HG02610 (cell line): ENCODE data around the gene PRKAG2.

Experiments
- ATAC-seq: cut with Tn5 transposase; IDR thresholded peaks from one replicate; pipeline ENCODE4 v1.9.1; 2021; ENCODE audit warnings: mild to moderate bottlenecking, moderate library complexity; ENCODE audit not compliant: unreplicated experiment

Gene PRKAG2

DNA sequence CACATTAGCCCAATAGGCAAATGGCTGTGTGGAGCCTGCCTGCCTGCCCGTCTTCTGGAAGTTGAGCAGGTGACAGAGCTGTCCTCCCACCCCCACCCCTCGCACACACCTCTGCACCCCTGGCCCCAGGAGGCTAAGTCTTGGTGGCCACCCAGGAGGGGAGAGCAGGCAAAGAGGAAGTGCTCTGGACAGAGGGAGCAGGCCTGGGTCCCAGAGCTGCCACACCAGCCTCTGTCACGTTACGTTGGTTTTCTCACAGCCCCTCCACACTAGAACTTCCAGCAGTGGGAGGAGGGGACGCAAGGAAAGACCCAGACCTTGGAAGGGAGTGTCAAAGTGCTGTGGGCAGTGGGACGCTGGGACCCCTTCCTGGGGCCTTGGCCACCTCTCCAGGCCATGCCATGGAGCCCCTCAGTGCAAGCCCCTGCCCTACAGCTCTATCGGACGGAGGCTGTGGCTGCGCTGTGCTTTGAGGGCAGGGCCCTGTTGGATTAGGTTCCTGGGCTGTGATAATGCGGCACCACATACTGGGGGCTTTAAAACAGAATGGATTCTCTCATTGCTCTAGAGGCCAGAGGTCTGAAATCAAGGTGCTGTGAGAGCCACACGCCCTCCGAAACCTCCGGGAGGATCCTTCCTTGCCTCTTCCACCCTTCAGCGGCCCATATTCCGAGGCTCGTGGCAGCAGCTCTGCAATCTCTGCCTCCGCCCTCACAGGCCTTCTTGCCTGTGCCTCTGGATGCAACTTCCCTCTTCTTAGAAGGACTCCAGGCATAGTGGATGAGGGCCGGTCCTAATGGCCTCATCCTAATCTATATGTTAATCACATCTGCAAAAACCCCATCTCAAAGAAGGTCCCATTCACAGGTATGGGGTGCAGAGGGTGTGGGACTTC is 9.9 kb downstream of the PRKAG2 start:
- ATAC-seq = no peak

DNA sequence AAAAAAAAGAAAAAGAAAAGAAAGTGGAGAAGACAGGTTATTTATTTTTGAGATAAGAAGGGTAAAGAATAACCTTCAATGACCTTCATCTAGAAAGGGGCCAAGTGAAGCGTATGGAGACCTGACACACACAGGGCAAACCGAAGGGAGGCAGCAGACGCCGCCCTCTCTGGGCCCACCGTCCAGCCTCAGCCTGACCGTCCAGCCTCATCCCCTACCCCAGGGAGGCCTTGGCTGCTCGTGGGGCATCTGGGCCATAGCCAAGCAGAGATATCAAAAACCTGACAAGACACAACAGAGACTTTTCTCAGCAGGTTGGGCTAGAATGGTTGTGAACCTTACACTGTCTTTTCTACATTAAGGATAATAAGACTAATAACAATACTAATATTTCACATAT is 10.9 kb downstream of the PRKAG2 start:
- ATAC-seq = no peak

DNA sequence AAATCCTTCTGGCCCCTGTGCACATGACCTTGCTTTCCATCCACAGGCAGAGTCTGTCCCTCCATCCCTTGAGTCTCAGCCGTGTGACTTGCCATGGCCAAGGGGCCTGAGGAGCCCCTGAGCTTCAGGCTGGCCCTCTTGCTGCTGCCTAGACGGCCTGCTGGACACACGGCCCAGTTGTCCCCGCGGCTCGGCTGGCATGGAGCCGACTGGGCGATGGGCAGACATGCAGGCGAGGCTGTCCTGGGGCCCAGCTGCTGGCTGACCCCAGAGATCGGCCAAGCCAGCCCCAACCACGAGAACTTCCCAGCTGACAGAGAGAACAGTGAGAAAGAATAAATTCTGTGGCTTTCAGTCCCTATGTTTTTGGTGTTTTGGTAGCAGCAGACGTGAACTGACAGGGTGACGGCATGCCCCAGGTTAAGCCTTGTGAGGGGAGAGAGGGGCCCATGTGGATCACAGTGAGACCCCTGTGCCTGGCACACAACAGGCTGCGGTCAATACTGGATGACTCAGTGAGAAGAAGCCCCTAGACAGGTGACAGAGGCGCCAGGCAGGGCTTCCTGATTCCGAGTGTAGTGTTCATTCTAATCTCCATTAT is 11.7 kb downstream of the PRKAG2 start:
- ATAC-seq = no peak

DNA sequence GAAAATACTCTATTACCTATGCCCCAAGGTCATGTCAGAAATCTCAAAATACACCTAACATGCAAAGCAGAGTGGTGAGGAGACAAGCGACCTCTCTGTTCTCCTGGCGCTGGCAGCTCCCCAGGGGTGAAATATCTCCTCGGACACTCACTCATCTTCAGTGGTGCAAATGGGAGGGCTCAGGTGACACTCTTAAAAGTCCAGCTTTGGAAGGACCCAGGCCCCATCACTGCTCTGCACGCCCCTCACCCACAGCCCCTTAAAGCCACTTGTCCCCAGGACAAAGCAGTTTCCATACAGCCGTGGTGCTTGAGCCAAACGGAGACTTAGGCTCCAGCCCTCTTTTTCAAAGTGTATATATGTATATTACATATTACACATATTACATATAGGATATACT is 12.4 kb downstream of the PRKAG2 start:
- no peak for ATAC-seq

DNA sequence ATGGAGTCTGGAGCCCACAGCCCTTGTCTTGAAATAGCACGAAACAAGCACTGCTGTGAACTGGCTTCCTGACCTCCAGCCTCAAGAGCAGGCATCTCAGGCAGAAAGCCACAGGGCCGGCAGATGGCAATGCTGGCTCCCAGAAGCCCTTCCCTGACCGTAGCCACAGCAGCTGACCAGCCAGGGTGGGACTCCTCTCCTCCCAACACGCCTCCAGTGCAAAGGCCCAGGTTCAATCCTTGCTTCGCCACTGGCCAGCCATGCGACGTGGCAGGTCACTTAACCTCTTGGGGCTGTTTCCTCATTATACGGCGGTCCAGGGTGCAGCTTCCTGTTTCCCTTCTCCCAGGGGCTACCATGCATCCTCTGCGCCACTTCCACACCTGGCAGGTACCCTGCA is 12.8 kb downstream of the PRKAG2 start:
- ATAC-seq = no peak

DNA sequence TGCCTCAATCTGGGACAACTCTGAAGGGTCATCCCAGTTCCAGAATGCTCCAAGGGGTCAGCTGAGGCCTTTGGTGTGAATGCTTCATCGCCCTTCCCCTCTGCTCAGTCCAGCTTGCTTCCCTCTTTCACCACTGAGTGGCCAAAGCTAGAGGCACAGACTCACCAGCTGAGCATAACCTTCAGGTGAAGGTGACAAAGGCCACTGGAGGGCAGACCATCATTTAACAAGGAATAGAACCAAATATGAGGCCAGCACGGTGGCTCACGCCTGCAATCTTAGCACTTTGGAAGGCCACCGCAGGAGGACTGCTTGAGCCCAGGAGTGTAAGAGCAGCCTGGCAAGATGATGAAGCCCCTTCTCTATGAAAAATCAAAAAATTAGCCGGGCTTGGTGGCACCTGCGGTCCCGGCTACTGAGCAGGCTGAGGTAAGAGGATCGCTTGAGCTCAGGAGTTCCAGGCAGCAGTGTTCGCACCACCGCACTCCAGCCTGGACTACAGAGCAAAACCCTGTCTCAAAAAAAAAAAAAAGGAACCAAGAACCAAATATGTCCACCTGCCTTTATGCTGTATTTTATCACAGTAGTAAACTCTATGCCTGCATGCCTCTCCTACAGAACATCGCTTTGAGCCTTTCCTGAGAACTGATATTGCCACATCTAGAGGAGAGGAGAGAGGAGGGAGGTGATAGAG is 13.4 kb downstream of the PRKAG2 start:
- ATAC-seq = no peak

DNA sequence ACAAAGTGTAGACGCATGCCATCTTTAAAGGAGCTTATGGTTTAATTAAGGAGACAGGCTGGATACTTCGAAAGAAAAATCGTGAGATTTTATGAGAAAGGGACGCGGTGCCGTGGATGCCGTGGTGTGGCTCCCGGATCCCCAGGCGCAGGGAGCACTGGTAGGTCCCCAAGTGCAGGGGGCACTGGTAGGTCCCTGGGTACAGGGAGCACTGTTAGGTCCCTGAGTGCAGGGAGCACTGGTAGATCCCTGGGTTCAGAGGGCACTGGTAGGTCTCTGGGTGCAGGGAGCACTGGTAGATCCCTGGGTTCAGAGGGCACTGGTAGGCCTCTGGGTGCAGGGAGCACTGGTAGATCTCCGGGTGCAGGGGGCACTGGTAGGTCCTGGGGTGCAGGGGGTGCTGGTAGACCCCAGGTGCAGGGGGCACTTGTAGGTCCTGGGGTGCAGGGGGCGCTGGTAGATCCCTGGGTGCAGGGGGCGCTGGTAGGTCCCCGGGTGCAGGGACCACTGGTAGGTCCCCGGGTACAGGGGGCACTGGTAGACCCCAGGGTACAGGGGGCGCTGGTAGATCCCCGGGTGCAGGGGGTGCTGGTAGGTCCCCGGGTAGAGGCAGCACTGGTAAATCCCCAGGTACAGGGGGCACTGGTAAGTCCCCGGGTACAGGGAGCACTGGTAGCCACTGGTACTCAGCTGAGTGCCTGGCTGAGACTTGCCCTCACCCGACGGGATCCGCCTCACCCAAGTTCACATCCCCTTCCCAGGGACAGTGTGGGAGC is 14.1 kb downstream of the PRKAG2 start:
- no peak for ATAC-seq

DNA sequence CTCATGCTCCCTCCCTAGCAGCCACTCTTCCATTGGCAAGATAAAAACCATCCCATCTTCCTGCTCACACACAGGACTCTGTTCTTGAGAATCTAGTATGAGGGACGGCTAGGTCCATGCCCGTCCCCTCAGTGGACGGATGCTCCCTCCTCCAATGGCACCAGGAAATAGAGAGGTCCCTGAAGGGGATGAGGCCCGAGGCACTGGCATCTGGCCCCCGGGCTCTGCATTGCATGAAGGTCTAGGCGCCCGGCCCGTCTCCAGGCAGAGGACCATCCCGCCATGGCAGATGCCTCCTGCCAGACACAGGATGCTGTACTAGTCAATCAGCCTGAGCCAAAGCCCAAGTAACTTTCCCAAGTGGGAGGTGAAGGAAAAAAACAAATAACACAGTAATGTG is 15.0 kb downstream of the PRKAG2 start:
- no peak for ATAC-seq

DNA sequence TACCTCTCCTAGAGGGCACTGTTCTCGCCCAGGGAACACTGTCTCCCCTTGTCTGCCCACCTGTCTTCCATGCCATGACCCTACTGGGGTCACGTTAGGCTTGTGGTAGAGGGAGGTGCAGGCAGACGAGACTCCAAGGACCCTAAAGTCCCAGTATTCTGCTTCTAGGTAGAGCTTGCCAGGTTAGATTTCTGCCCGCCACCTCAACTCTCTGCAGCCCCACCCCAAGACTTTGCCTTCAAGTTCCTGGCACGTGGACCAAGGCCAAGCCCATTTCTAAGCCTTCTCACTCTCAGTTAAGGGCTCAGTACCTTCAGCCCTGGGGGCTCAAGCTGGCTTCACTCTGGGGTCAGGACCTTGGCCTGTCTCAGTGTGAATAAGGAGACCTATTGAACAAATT is 16.1 kb downstream of the PRKAG2 start:
- no peak for ATAC-seq

DNA sequence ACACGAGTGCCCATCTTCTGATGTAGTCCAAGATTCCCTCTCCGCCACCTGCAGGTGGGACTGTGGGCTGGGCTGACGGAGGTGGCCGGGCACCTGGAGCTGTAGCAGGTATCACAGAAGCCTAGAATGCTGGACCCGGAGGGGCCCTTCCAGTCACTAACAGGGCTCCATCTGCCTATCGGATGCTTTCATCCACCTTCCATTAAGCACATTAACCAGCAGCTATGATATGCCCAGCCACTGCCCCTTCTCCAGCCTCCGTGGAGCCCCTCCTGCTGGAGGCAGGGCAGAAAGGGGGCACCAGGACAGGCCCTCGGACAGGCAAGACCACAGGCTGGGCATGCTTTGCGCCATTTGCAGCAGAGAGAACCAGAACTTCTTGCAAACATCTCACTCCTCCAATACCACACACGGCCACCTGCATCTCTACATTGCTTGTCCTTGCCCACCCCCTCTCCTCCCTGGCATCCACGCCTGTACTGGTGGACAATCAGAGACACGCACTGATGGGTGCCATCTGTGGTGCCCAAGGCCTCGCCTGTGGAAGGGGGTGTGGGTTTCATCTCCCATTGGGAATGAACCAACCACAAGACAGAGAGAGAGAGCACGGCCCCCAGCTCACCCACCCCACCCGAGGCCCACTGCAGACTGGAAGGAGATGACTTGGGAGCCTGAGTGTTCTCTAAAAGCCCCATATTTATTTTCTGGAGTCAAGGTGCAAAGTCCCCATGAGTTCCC is 16.8 kb downstream of the PRKAG2 start:
- ATAC-seq = no peak

DNA sequence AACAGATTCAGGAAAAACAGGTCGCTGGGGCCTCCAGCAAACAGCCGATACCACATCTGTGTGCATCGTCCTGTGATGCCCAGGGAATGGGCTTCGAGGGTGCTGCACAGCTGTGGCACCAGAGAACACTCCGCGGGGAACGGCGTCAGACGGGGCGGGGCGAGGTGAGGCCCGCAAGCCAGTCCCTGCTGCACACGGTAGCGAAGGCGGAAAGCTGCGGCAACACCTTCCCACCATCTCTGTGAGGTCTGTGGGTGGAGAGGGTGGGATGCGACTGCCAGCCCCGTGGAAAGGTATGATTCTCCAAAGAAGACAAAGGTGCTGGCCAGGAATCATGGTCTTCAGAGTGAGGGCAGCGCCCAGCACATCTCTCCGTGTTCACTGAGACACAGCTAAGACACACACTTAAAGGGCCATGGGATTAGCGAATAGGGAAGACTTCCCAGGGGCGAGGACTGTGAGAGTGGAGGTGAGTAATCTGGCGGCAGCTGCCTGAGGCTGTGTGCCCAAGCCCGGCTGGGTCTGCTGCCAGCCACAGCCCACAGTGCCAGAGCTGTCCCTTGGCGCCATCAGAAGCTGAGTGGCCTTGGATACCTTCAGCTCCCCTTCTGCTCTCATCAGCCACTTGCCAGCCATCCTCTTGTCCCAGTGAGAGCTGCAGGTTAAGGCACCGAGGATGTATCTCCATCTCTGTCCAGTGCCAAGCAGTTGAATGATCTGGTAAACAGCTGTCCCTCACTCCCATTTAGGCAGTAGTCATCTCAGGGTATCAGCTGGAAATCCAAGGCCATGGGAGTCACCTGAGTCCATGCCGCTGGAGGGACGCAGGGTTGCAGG is 17.6 kb downstream of the PRKAG2 start:
- no peak for ATAC-seq

DNA sequence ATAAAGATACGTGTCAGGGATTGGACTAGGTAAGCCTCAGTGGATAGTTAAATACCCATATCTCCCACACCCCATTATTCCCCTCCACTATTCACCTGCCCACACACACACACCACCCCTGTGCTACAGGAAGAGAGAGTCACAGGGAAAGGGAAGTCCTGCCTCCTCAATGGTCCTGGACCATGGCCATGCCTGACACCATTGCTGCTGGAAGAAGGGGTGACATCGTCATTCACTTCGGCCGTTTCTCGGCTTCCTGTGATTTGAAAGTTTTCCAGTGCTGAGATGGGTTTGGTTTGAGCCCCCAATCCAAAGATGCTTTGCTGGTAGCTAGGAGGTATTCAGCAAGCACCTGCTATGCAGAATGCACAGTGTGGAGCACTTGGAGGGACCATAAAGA is 18.5 kb downstream of the PRKAG2 start:
- no peak for ATAC-seq

DNA sequence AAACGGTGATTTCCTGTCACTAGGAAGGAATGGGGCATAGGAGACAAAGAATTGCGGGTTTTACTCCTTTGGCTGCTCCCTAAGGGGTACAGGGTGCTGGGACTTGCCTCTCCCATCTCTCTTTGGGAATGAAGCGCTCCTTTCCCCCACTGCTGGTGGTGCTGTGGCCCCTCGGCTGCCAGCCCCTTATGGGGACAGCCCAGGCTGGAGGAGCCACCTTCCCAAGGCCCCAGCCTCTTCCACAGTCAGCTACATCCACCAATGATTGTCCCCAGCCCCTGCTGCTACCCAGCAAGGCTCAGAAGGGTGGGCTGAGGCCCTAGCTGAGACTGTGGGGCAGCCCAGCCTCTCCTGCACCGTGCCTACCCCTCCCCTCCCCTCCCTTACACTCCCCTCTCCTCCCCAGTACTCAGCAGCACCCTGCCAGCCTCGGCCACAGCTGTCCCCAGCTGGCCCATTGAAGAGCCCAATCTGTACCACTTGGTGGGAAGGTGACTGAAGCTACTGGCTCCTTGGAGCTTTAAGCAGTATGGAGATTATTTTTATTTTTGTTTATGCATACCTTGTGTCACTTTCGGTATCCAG is 19.0 kb downstream of the PRKAG2 start:
- no peak for ATAC-seq

DNA sequence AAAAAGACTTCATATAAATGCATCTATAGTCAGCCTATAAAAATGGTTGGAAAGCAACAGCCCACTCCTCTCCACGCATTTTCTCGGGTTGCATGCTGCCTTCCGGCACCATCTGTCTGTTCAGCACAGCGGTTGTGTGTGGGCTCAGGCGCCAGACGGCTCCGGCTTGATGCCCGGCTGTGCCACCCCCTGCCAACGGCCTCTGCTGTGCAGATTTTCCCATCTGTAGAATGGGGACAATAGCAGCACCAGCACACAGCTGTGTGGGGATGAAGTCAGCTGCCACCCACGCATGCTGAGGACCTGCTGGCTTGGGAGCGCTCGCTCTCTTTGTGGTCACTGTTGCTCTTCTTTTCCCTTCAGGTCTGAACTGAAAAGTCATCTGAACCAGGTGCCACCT is 19.5 kb downstream of the PRKAG2 start:
- ATAC-seq = no peak

DNA sequence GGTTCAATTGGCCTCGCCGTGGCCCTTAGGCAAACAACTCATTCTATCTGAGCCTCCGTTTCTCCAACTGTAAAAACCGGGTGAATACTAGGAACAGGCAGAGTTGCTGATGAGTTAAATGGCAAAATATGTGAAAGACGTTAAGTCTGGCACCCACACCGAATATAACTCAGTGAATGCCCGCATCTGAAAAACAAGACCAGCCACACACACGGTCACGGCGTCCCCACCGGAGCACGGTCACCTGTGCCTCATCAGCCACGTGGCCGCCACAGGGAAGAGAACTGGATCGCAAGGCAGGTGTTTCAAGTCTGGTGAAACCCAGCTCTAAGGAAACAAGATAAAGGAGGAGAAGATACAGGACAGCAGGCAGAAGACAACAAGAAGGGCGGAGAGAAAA is 20.4 kb downstream of the PRKAG2 start:
- ATAC-seq = no peak

DNA sequence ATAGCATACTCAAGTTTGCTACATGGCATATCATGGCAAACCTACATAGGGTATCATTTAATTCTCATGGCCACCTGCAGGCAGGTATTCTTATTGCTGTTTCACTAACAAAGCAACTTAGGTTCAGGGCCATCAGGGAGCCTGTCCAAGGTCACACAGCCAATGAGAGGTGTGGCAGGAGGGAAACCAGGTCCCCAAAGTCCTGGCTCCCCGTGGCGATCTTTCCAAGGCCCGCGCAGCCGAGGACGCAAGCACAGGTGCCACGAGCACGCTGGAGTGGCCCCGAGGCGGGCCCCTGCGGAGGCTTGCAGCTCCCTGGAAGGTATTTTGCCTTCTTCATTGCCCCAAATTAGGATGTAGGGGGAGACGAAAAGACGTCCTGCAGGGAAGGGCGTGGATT is 20.8 kb downstream of the PRKAG2 start:
- ATAC-seq = no peak

DNA sequence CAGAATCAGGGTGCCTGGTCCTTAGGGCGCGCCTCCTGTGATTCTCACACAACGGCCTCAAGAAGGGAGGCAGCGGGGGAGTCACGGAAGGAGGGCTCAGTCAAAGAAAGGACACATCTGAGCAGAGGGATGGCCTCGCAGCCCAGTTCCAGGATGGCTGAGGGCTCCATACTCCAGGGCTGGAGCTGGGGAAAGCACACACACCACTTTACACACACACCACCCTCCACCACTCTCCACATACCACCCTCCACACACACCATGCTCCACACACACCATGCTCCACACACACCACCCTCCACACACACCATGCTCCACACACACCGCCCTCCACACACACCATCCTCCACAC is 22.2 kb downstream of the PRKAG2 start:
- ATAC-seq = no peak

DNA sequence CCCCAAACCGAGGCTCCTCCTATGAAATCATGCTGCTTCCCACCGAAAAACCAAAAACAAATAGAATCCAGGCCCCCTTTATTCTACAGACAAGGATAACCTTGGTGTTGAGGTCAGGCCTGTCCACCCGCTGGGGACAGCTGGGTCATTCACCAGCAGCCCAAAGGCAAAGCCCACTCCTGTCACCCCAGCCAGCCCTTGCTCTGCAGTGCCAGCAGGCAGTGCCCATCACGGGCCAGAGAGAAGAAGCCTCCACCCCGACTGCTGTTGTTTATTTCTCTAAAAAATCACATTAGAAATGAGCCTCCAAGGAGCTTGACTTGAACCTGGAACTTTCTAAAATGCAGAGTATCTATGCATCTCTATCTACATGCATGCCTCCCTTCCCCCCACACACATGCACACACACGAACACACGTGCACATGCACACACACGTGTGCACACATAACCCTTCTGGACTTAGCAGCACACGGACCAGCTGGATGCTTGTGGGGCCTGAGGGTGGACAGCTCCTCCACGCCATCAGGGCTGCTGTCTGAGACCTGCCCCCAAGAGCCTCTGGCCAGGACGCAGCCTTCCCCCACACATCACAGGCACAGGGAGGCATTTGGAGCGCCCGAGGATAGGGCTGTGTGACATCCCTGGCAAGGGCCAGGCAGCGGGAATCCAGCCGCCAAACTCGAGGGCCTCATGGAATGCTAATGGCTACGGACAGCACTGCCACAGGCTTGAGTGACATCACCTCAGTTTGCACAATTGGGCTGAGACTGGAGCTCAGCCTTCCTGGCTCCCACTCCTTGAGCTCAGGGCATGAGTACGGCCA is 22.8 kb downstream of the PRKAG2 start:
- ATAC-seq = no peak
